ENCODE measurements around the gene NPY4R2. TPM values are rescaled to one million over a fixed set of nuclear protein-coding genes. Genes with fewer than 3 reads are reported as not detected.

The NPY4R2 gene, protein sequence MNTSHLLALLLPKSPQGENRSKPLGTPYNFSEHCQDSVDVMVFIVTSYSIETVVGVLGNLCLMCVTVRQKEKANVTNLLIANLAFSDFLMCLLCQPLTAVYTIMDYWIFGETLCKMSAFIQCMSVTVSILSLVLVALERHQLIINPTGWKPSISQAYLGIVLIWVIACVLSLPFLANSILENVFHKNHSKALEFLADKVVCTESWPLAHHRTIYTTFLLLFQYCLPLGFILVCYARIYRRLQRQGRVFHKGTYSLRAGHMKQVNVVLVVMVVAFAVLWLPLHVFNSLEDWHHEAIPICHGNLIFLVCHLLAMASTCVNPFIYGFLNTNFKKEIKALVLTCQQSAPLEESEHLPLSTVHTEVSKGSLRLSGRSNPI
- total RNA-seq (2022; extraction: Qiagen RNA extraction), result 11.5 to 36.0 TPM (median 30.6 TPM) in 5 replicates

GRCh38 chr10:47918475-47918874 is at the start of gene NPY4R2:
Gene NPY4R2, plus strand, starts transcription at chr10:47918662. Its CDS starts 3,326 bp downstream, at chr10:47921988.

Other genes with a start within 250 kb of the NPY4R2 start
- gene SYT15B, start 155.1 kb upstream of the NPY4R2 start, total RNA-seq (2022; extraction: Qiagen RNA extraction), result 2.2 to 3.9 TPM (median 3.5 TPM) in 5 replicates
- gene FAM25C, start 81.1 kb downstream of the NPY4R2 start, total RNA-seq (2022; extraction: Qiagen RNA extraction), result 0.57 to 4.1 TPM (median 2.0 TPM) in 4 of 5 replicates, not detected in the other